Measurements from ENCODE around the gene ARL2. TPM values are rescaled to one million over a fixed set of nuclear protein-coding genes. Genes with fewer than 3 reads are reported as not detected.

The ARL2 gene
- total RNA-seq, 1 experiment from 2014 or later = 88.5 TPM

- in situ Hi-C loops (cut with HindIII; ENCODE audit: low pct_unique_long_range_greater_than_20kb, low sequenced_read_pairs) = no loop called here
- DNase-seq (ENCODE audit: low read depth, low spot score) = no peak
Measured at GRCh38 chr11:65035579-65035978, 21.6 kb downstream of the ARL2 start.

- in situ Hi-C loops (cut with HindIII; ENCODE audit: low pct_unique_long_range_greater_than_20kb, low sequenced_read_pairs) = no loop called here
- no peak for DNase-seq (ENCODE audit: low read depth, low spot score)
Measured at GRCh38 chr11:65036931-65037330, 23.0 kb downstream of the ARL2 start.

GRCh38 chr11:65040520-65040846 lies 26.5 kb downstream of the ARL2 start:
- no peak for DNase-seq (ENCODE audit: low read depth, low spot score)
- in situ Hi-C loops (cut with HindIII; ENCODE audit: low pct_unique_long_range_greater_than_20kb, low sequenced_read_pairs) = no loop called here

- in situ Hi-C loops (cut with HindIII; ENCODE audit: low pct_unique_long_range_greater_than_20kb, low sequenced_read_pairs) = no loop called here
- DNase-seq (ENCODE audit: low read depth, low spot score) = peak; percentile 94
Measured at GRCh38 chr11:65040847-65041622, 27.1 kb downstream of the ARL2 start, which contains the start of gene SAC3D1. Gene SAC3D1 (plus strand): TSS chr11:65041210. CDS start chr11:65041293, 83 bp downstream.

- in situ Hi-C loops (cut with HindIII; ENCODE audit: low pct_unique_long_range_greater_than_20kb, low sequenced_read_pairs) = no loop called here
- DNase-seq (ENCODE audit: low read depth, low spot score) = no peak
Measured at GRCh38 chr11:65042891-65043290, 28.9 kb downstream of the ARL2 start.

- in situ Hi-C loops (cut with HindIII; ENCODE audit: low pct_unique_long_range_greater_than_20kb, low sequenced_read_pairs) = no loop called here
- DNase-seq (ENCODE audit: low read depth, low spot score) = no peak
Measured at GRCh38 chr11:65043881-65044501, 30.0 kb downstream of the ARL2 start.

- DNase-seq (ENCODE audit: low read depth, low spot score) = no peak
- in situ Hi-C loops (cut with HindIII; ENCODE audit: low pct_unique_long_range_greater_than_20kb, low sequenced_read_pairs) = no loop called here
Measured at GRCh38 chr11:65045061-65045460, 31.1 kb downstream of the ARL2 start.

- in situ Hi-C loops (cut with HindIII; ENCODE audit: low pct_unique_long_range_greater_than_20kb, low sequenced_read_pairs) = no loop called here
- DNase-seq (ENCODE audit: low read depth, low spot score) = no peak
Measured at GRCh38 chr11:65045728-65046127, 31.8 kb downstream of the ARL2 start.

GRCh38 chr11:65047581-65048422 lies 33.8 kb downstream of the ARL2 start:
- DNase-seq (ENCODE audit: low read depth, low spot score) = no peak
- in situ Hi-C loops (cut with HindIII; ENCODE audit: low pct_unique_long_range_greater_than_20kb, low sequenced_read_pairs) = no loop called here

- DNase-seq (ENCODE audit: low read depth, low spot score) = no peak
- in situ Hi-C loops (cut with HindIII; ENCODE audit: low pct_unique_long_range_greater_than_20kb, low sequenced_read_pairs) = no loop called here
Measured at GRCh38 chr11:65051398-65051858, 37.5 kb downstream of the ARL2 start.

- DNase-seq (ENCODE audit: low read depth, low spot score) = no peak
Measured at GRCh38 chr11:65053827-65054508, 40.0 kb downstream of the ARL2 start.

GRCh38 chr11:65055538-65055937 lies 41.6 kb downstream of the ARL2 start:
- in situ Hi-C loops (cut with HindIII; ENCODE audit: low pct_unique_long_range_greater_than_20kb, low sequenced_read_pairs) = no loop called here
- no peak for DNase-seq (ENCODE audit: low read depth, low spot score)

More at GRCh38 chr11:65053827-65054508, 40.0 kb downstream of the ARL2 start:
- in situ Hi-C loops (cut with HindIII; ENCODE audit: low pct_unique_long_range_greater_than_20kb, low sequenced_read_pairs) = no loop called here

- in situ Hi-C loops (cut with HindIII; ENCODE audit: low pct_unique_long_range_greater_than_20kb, low sequenced_read_pairs) = no loop called here
- DNase-seq (ENCODE audit: low read depth, low spot score) = no peak
Measured at GRCh38 chr11:65056999-65057398, 43.0 kb downstream of the ARL2 start.

- in situ Hi-C loops (cut with HindIII; ENCODE audit: low pct_unique_long_range_greater_than_20kb, low sequenced_read_pairs) = no loop called here
- DNase-seq (ENCODE audit: low read depth, low spot score) = no peak
Measured at GRCh38 chr11:65057526-65057925, 43.6 kb downstream of the ARL2 start.

GRCh38 chr11:65058012-65058411 lies 44.1 kb downstream of the ARL2 start:
- no peak for DNase-seq (ENCODE audit: low read depth, low spot score)
- in situ Hi-C loops (cut with HindIII; ENCODE audit: low pct_unique_long_range_greater_than_20kb, low sequenced_read_pairs) = no loop called here

- in situ Hi-C loops (cut with HindIII; ENCODE audit: low pct_unique_long_range_greater_than_20kb, low sequenced_read_pairs) = no loop called here
- DNase-seq (ENCODE audit: low read depth, low spot score) = no peak
Measured at GRCh38 chr11:65058419-65059054, 44.6 kb downstream of the ARL2 start, which contains the start of gene NAALADL1. Gene NAALADL1 (minus strand): TSS chr11:65058553. CDS start chr11:65058521, 32 bp downstream.

- in situ Hi-C loops (cut with HindIII; ENCODE audit: low pct_unique_long_range_greater_than_20kb, low sequenced_read_pairs) = no loop called here
- no peak for DNase-seq (ENCODE audit: low read depth, low spot score)
Measured at GRCh38 chr11:65059523-65059922, 45.6 kb downstream of the ARL2 start.
